GM12891 (cell line): Measurements from ENCODE around the gene SMCHD1.

Experiments used
- POLR2A ChIP-seq: IDR thresholded peaks from 2 replicates; pipeline ENCODE4 v1.6.1; 2011; ENCODE audit warnings: low read depth, low read length, control low read depth
- POLR2AphosphoS5 ChIP-seq: IDR thresholded peaks from 2 replicates; pipeline ENCODE4 v1.6.1; 2011; ENCODE audit warnings: low read depth, low read length, control low read depth
- POU2F2 ChIP-seq: IDR thresholded peaks from 2 replicates; pipeline ENCODE4 v1.6.1; 2011; ENCODE audit warnings: low read depth, mild to moderate bottlenecking, control low read depth, low read length, moderate library complexity
- SPI1 ChIP-seq: IDR thresholded peaks from 2 replicates; pipeline ENCODE4 v1.6.1; 2011; ENCODE audit warnings: low read depth, low read length, control low read depth
- TAF1 ChIP-seq: IDR thresholded peaks from 2 replicates; pipeline ENCODE4 v1.6.1; 2011; ENCODE audit warnings: low read depth, low read length, control low read depth

GRCh38 chr18:2719040-2719439 is 63.5 kb downstream of the SMCHD1 start:
- no peak for TF ChIP-seq SPI1
- no peak for TF ChIP-seq POLR2A
- no peak for TF ChIP-seq POLR2AphosphoS5
- no peak for TF ChIP-seq POU2F2
- TF ChIP-seq TAF1: no peak
